Nephron progenitor cell (in vitro differentiated cells): Measurements from ENCODE around the gene TNNC1.

ENCODE experiments used
- DNase-seq: peaks from one replicate; pipeline ENCODE4 v3.0.0; 2021
- H3K27ac Mint-ChIP-seq: 2 replicates; pipeline ENCODE4 v1.8.0; 2021; ENCODE audit warnings: mild to moderate bottlenecking, moderate library complexity, mixed read lengths
- H3K27me3 Mint-ChIP-seq: 2 replicates; pipeline ENCODE4 v1.8.0; 2021; ENCODE audit warnings: mild to moderate bottlenecking, low read depth, mixed read lengths; ENCODE audit not compliant: poor library complexity
- H3K36me3 Mint-ChIP-seq: 2 replicates; pipeline ENCODE4 v1.8.0; 2021; ENCODE audit warnings: low read depth, mixed read lengths
- H3K4me1 Mint-ChIP-seq: 2 replicates; pipeline ENCODE4 v1.8.0; 2021; ENCODE audit warnings: mixed read lengths
- H3K4me3 Mint-ChIP-seq: 2 replicates; pipeline ENCODE4 v1.8.0; 2021; ENCODE audit warnings: mild to moderate bottlenecking, moderate library complexity, mixed read lengths
- H3K9me3 Mint-ChIP-seq: 2 replicates; pipeline ENCODE4 v1.8.0; 2021; ENCODE audit warnings: mild to moderate bottlenecking, moderate library complexity, mixed read lengths
- TF ChIP-seq, protein P1 (sequence below): fragments of 200-600 bp; sonication (generic); IDR thresholded peaks from 2 replicates; pipeline ENCODE4 v1.5.0; 2021; ENCODE audit warnings: antibody characterized with exemption

Gene TNNC1

DNA sequence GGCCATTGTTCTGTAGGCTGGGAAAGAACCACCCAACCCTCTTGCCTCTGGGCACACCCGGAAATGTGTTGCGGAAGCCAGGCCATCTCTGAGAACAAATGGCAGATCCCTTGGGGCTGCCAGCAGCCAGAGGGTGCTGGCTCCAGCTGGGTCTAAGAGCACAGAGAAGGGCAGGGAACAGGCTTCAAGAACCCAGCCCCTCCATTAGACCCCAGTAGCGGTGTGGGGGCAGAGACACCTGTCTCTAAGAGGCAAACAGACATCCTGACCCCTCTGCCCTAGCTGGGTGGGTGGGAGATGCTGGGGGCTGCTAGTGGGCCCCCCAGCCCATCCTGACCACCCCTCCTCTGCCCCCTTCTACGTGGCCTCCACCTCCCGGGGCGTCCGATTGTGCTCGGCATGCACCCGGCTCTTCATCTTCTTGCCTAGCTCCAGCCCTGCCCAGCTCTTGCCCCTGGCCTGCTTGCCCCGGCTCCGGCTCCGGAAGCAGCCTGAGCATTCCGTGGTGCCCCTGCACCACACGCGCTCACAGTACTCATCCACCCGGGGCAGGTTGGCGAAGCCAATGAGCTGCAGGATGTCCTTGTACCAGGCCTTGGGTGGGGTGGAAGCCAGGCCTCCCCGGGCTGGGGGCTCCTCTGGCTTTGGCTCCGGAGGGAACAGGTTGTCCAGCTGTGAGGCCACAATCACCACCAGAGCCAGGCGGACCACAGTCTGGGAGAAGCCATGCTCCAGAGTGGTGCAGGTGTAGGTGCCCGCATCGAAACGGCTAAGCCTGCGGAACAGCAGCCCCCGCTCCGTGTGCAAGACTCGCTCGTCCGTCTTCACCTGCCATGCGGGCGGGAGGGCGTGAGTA lies 18.4 kb downstream of the TNNC1 start:
- no peak overlapping the region for H3K4me3 Mint-ChIP-seq
- H3K27ac Mint-ChIP-seq: no peak overlapping the region
- TF ChIP-seq, protein P1, sequence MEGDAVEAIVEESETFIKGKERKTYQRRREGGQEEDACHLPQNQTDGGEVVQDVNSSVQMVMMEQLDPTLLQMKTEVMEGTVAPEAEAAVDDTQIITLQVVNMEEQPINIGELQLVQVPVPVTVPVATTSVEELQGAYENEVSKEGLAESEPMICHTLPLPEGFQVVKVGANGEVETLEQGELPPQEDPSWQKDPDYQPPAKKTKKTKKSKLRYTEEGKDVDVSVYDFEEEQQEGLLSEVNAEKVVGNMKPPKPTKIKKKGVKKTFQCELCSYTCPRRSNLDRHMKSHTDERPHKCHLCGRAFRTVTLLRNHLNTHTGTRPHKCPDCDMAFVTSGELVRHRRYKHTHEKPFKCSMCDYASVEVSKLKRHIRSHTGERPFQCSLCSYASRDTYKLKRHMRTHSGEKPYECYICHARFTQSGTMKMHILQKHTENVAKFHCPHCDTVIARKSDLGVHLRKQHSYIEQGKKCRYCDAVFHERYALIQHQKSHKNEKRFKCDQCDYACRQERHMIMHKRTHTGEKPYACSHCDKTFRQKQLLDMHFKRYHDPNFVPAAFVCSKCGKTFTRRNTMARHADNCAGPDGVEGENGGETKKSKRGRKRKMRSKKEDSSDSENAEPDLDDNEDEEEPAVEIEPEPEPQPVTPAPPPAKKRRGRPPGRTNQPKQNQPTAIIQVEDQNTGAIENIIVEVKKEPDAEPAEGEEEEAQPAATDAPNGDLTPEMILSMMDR: no peak
- DNase-seq: no peak
- H3K27me3 Mint-ChIP-seq: peaks cover 4% of the 10 kb centered on the region
- peaks cover 66% of the 10 kb centered on the region for H3K4me1 Mint-ChIP-seq
- H3K36me3 Mint-ChIP-seq: no peaks in the 10 kb centered on the region
- H3K9me3 Mint-ChIP-seq: no peaks in the 10 kb centered on the region

DNA sequence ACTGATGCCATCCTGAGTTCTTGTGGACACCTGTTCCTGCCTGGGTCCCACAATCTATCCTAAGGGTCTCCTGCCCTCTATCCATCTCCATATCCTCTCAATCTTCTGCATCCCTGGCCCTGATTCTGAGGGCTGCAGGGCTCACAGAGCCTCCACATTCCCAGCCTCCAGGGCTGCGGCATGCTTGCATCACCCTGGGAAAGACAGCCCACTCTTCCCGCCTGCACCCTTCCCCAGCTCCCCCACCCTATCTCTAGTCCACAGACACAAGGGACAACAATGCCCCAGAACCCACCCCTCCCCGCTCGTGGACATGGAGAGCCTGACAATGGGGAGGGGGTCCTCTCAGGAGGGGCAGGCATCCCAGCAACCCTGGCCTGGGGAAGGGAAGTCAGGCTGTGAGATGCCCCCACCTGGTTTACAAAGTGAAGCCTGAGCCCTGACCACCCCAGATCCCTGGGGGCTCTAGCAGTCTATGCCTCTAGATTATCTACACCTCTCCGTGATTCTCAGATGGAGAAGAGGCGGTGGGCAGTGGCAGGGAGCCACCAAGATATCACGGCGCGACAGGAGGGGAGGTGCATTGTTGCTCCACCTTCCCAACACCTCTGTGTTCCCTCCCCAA lies 19.2 kb downstream of the TNNC1 start:
- H3K36me3 Mint-ChIP-seq: no peaks in the 10 kb centered on the region
- H3K4me1 Mint-ChIP-seq: peaks cover 72% of the 10 kb centered on the region
- TF ChIP-seq, protein P1: no peak
- no peak for DNase-seq
- peaks cover 4% of the 10 kb centered on the region for H3K27me3 Mint-ChIP-seq
- no peak overlapping the region for H3K27ac Mint-ChIP-seq
- no peak overlapping the region for H3K4me3 Mint-ChIP-seq
- no peaks in the 10 kb centered on the region for H3K9me3 Mint-ChIP-seq

DNA sequence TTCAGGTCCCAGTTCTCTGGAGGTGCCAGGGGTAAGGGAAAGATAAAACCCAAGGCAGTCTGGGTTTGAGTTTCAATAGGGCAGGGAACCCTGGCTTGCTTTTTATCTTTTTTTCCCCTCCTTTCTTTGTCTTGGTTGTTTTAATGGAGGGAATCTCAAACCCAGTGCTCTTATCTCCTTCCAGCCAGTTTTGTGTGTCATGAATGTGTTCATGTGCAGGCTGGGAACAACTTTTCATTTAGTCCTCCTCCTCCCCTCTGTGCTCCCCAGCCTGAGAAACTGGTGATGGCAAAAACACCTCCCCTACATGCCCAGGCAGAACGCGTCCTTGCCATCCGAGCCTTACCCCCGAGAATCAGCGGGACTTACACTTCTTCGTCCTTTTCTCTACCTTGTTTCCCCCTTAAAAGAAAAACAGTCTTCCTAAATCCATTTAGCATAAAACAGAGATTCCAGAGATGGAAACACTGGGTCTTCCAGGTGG lies 19.8 kb downstream of the TNNC1 start:
- H3K9me3 Mint-ChIP-seq: no peaks in the 10 kb centered on the region
- DNase-seq: no peak
- no peak overlapping the region for H3K4me3 Mint-ChIP-seq
- H3K36me3 Mint-ChIP-seq: no peaks in the 10 kb centered on the region
- H3K27me3 Mint-ChIP-seq: peaks cover 9% of the 10 kb centered on the region
- peak overlapping the region; percentile 95 for H3K27ac Mint-ChIP-seq
- TF ChIP-seq, protein P1: no peak
- peaks cover 75% of the 10 kb centered on the region for H3K4me1 Mint-ChIP-seq

DNA sequence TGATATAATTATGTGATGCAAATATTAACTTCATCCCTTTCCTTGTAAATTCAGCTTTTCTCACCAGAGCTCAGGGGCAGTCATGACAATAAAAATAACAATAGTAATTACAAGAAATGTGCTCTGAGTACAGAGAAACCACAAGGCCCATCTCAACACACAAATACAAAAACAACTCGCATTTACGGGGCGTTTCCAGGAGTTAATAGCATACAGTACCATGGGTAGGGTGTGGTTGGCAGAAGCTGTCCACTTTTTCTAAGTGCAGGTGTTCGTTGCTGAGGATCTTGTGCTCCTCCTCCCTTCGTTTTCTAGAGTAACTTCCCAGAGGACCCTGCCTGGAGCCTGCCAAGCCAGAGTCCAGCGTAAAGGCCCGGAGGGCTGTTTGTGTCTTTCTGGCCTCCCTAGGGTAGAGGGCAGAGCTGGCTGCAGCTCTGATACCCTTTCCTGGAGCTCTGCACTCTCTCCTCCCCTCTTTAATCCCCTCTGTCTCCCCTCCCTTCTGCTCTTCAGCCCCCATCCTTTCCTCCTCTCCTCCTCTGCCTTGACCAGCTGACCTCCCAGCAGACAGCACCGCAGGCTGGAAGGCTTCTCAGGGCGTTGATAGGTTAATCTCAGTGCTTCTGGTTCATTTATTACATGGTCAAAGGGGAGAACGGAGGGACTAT lies 20.4 kb downstream of the TNNC1 start:
- H3K27ac Mint-ChIP-seq: peak overlapping the region; percentile 95
- H3K4me3 Mint-ChIP-seq: peak overlapping the region; percentile 8
- peaks cover 76% of the 10 kb centered on the region for H3K4me1 Mint-ChIP-seq

DNA sequence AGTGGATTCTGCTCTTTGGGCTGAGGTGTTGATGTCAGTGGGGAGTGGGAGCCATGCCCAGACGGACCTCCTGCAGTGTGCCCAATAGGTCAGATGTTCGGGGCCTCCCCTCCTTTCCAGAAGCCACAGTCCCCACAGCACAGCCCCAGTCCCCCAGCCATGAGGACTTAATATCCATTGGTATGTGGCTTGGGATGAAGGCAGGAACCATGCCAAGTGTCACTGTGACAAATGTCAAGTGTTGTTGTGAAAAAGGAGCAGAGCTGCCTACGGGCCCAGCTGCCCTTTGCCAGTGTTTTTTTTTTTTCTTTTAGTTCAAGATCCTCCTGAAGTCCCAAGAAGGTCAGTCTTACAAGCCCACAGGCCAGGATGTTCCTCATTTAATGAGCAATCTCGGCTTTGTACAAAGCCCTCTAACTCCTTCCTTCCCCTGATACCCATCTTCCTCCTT lies 21.1 kb downstream of the TNNC1 start:
- TF ChIP-seq, protein P1: no peak
- H3K36me3 Mint-ChIP-seq: no peaks in the 10 kb centered on the region
- H3K4me1 Mint-ChIP-seq: peaks cover 75% of the 10 kb centered on the region
- H3K27me3 Mint-ChIP-seq: peaks cover 14% of the 10 kb centered on the region
- H3K27ac Mint-ChIP-seq: peak overlapping the region; percentile 89
- H3K4me3 Mint-ChIP-seq: peak overlapping the region; percentile 8
- no peak for DNase-seq
- H3K9me3 Mint-ChIP-seq: no peaks in the 10 kb centered on the region

More for the DNA sequence above, 20.4 kb downstream of the TNNC1 start:
- Mint-ChIP-seq H3K9me3 (no peaks in the 10 kb centered on the region), H3K27me3 (peaks cover 12% of the 10 kb centered on the region), H3K36me3 (no peaks in the 10 kb centered on the region)
- TF ChIP-seq, protein P1: no peak
- DNase-seq: no peak
